Left ventricle myocardium inferior (tissue), 1 donor: ENCODE data around the gene DHX36. TPM values are rescaled to one million over a fixed set of nuclear protein-coding genes. Genes with fewer than 3 reads are reported as not detected.

Source experiments
- DNase-seq: peaks from one replicate; pipeline ENCODE4 v3.0.0-alpha.2; 2020
- H3K27ac ChIP-seq: fragments of 200-600 bp; replicated peaks from 2 replicates; pipeline ENCODE4 v1.8.0; 2021
- H3K27me3 ChIP-seq: fragments of 200-600 bp; 2 replicates; pipeline ENCODE4 v1.8.0; 2021; ENCODE audit warnings: low read depth
- H3K36me3 ChIP-seq: fragments of 200-600 bp; 2 replicates; pipeline ENCODE4 v1.8.0; 2021
- H3K4me1 ChIP-seq: fragments of 200-600 bp; 2 replicates; pipeline ENCODE4 v1.8.0; 2021
- H3K4me3 ChIP-seq: fragments of 200-600 bp; 2 replicates; pipeline ENCODE4 v1.8.0; 2021; ENCODE audit warnings: mild to moderate bottlenecking, moderate library complexity
- H3K9me3 ChIP-seq: fragments of 200-600 bp; replicated peaks from 2 replicates; pipeline ENCODE4 v1.8.0; 2021
- CTCF ChIP-seq: fragments of 200-600 bp; IDR thresholded peaks from 2 replicates; pipeline ENCODE4 v1.8.0; 2021; ENCODE audit warnings: antibody characterized with exemption, mild to moderate bottlenecking, borderline replicate concordance
- intact Hi-C: fragments of 100-400 bp; cut with micrococcal nuclease; formaldehyde crosslinking; loops from one replicate; pipeline ENCODE4 v1.11.0; 2022
- total RNA-seq: library from RNA; stranded (reverse); fragmentation: NEBNext Ultra II Directional; extraction: Animal tissue kit (Norgen Biotek cat#: 25700); gene quantifications from one replicate; pipeline ENCODE4 v1.2.1, GENCODE V29; 2021
- donor health status: DM: no; HTN: yes; CAD: no; lungs with severe emphysema.

DHX36 gene
- total RNA-seq, 1 donor from 2014 or later: 31.9 TPM

GRCh38 chr3:154349223-154349622 is 24.9 kb upstream of the DHX36 start:
- no peak for TF ChIP-seq CTCF
- Histone ChIP-seq H3K4me3 (no peak overlapping the region), H3K36me3 (no peaks in the 10 kb centered on the region), H3K27ac (no peak overlapping the region), H3K27me3 (peaks cover 18% of the 10 kb centered on the region), H3K4me1 (no peaks in the 10 kb centered on the region), H3K9me3 (no peaks in the 10 kb centered on the region)
- intact Hi-C loops: no loop called here
- DNase-seq: no peak

- Histone ChIP-seq H3K27me3 (peaks cover 18% of the 10 kb centered on the region), H3K36me3 (no peaks in the 10 kb centered on the region), H3K4me3 (no peak overlapping the region), H3K9me3 (no peaks in the 10 kb centered on the region), H3K4me1 (no peaks in the 10 kb centered on the region), H3K27ac (no peak overlapping the region)
- intact Hi-C loops: no loop called here
- TF ChIP-seq CTCF: no peak
- DNase-seq: no peak
Observed at GRCh38 chr3:154345422-154346122, 21.3 kb upstream of the DHX36 start.

GRCh38 chr3:154338570-154338969 is 14.3 kb upstream of the DHX36 start:
- no peaks in the 10 kb centered on the region for H3K36me3 ChIP-seq
- intact Hi-C loops: no loop called here
- no peak for DNase-seq
- no peak for TF ChIP-seq CTCF
- no peak overlapping the region for H3K27ac ChIP-seq
- no peaks in the 10 kb centered on the region for H3K4me1 ChIP-seq
- H3K27me3 ChIP-seq: no peaks in the 10 kb centered on the region
- no peak overlapping the region for H3K4me3 ChIP-seq
- H3K9me3 ChIP-seq: no peaks in the 10 kb centered on the region

- Histone ChIP-seq H3K27me3 (no peaks in the 10 kb centered on the region), H3K4me3 (no peak overlapping the region), H3K27ac (no peak overlapping the region), H3K9me3 (no peaks in the 10 kb centered on the region), H3K4me1 (no peaks in the 10 kb centered on the region), H3K36me3 (no peaks in the 10 kb centered on the region)
- no peak for TF ChIP-seq CTCF
- DNase-seq: no peak
- intact Hi-C loops: no loop called here
Observed at GRCh38 chr3:154338008-154338407, 13.7 kb upstream of the DHX36 start.

- no peak overlapping the region for H3K27ac ChIP-seq
- TF ChIP-seq CTCF: peak; percentile 74
- intact Hi-C loops: no loop called here
- no peak for DNase-seq
- no peaks in the 10 kb centered on the region for H3K4me1 ChIP-seq
- H3K27me3 ChIP-seq: no peaks in the 10 kb centered on the region
- H3K4me3 ChIP-seq: no peak overlapping the region
- no peaks in the 10 kb centered on the region for H3K9me3 ChIP-seq
- no peaks in the 10 kb centered on the region for H3K36me3 ChIP-seq
Observed at GRCh38 chr3:154334973-154335420, 10.7 kb upstream of the DHX36 start.
